Glomerular visceral epithelial cell (primary cell): ENCODE results near the gene TSBP1.
"Not testable (repeated sequence)": the region's sequence is repeated elsewhere in the genome, so short reads cannot be mapped to it uniquely, and the experiment has no call there.

Experiments used
- DNase-seq: peaks from one replicate; pipeline ENCODE4 v3.0.0-alpha.2; 2016; ENCODE audit errors: extremely low spot score

The TSBP1 gene

GRCh38 chr6:32290886-32291450 is 80.7 kb downstream of the TSBP1 start:
- no peak for DNase-seq

- no peak for DNase-seq
These were observed 83.3 kb downstream of the TSBP1 start for GRCh38 chr6:32288426-32288825.

GRCh38 chr6:32273801-32274577 is 97.7 kb downstream of the TSBP1 start:
- not testable (repeated sequence) for DNase-seq

- no peak for DNase-seq
These were observed 100.3 kb downstream of the TSBP1 start for GRCh38 chr6:32271429-32271828.

GRCh38 chr6:32268459-32268858 is 103.2 kb downstream of the TSBP1 start:
- DNase-seq = not testable (repeated sequence)

GRCh38 chr6:32267035-32267434 is 104.7 kb downstream of the TSBP1 start:
- no peak for DNase-seq

- not testable (repeated sequence) for DNase-seq
These were observed 114.4 kb downstream of the TSBP1 start for GRCh38 chr6:32257262-32257661.

- DNase-seq = peak; percentile 89
These were observed 116.2 kb downstream of the TSBP1 start for GRCh38 chr6:32255199-32256153.

GRCh38 chr6:32254761-32255198 is 116.9 kb downstream of the TSBP1 start:
- DNase-seq = no peak

- DNase-seq = no peak
These were observed 119.2 kb downstream of the TSBP1 start for GRCh38 chr6:32252331-32253009.

- no peak for DNase-seq
These were observed 122.4 kb downstream of the TSBP1 start for GRCh38 chr6:32249262-32249661.

- no peak for DNase-seq
These were observed 124.3 kb downstream of the TSBP1 start for GRCh38 chr6:32247401-32247800.

- DNase-seq = peak; percentile 71
These were observed 126.7 kb downstream of the TSBP1 start for GRCh38 chr6:32244946-32245398.

- no peak for DNase-seq
These were observed 127.4 kb downstream of the TSBP1 start for GRCh38 chr6:32244270-32244669.
